ENCODE measurements around the gene NBEA.

- no peak for TF ChIP-seq CTCF (IDR thresholded peaks at IDR 0.05)
- no peak for TF ChIP-seq POLR2AphosphoS5 (IDR thresholded peaks at IDR 0.05)
These were observed 313.2 kb downstream of the NBEA start for GRCh38 chr13:35255241-35255640.

Measured in sigmoid colon (tissue), 4 donors.